ENCODE results near the gene NFS1. TPM values are rescaled to one million over a fixed set of nuclear protein-coding genes. Genes with fewer than 3 reads are reported as not detected.
"Not testable (repeated sequence)": the region's sequence is repeated elsewhere in the genome, so short reads cannot be mapped to it uniquely, and the experiment has no call there.

Gene NFS1
- 26.7 and 29.9 TPM in 2 replicates for total RNA-seq (ENCODE audit: low replicate concordance)
- long read RNA-seq, transcript NFS1-203 (13 exons, 3,012 nt) = major isoform, 37 of 66 reads
- long read RNA-seq, partial matches to known transcripts = 4 of 66 reads
- long read RNA-seq, other reads (novel, unspliced or antisense) = 21 of 66 reads

- peak within 1 kb of the TSS; percentile 92 for H3K4me3 Mint-ChIP-seq
Measured at GRCh38 chr20:35699127-35699956, at the start of gene NFS1, which contains the start of gene ROMO1. TSS of gene NFS1 (minus strand) at chr20:35699352. CDS start at chr20:35699288, 64 bp downstream. TSS of gene ROMO1 (plus strand) at chr20:35699405. CDS start at chr20:35699633, 228 bp downstream.

GRCh38 chr20:35744492-35744841 lies 45.3 kb upstream of the NFS1 start:
- peaks cover 27% of the 10 kb centered on the region for H3K4me1 Mint-ChIP-seq (ENCODE audit: unreplicated experiment)
- H3K27me3 Mint-ChIP-seq; H3K4me3 Mint-ChIP-seq; DNase-seq (ENCODE audit: extremely low spot score, unreplicated experiment); H3K9me3 Mint-ChIP-seq: not testable (repeated sequence)
- peaks cover 21% of the 10 kb centered on the region for H3K36me3 Mint-ChIP-seq
- H3K27ac Mint-ChIP-seq = peak overlapping the region; percentile 99

More at GRCh38 chr20:35699127-35699956, at the start of gene NFS1, which contains the start of gene ROMO1:
- TF ChIP-seq, protein P1, sequence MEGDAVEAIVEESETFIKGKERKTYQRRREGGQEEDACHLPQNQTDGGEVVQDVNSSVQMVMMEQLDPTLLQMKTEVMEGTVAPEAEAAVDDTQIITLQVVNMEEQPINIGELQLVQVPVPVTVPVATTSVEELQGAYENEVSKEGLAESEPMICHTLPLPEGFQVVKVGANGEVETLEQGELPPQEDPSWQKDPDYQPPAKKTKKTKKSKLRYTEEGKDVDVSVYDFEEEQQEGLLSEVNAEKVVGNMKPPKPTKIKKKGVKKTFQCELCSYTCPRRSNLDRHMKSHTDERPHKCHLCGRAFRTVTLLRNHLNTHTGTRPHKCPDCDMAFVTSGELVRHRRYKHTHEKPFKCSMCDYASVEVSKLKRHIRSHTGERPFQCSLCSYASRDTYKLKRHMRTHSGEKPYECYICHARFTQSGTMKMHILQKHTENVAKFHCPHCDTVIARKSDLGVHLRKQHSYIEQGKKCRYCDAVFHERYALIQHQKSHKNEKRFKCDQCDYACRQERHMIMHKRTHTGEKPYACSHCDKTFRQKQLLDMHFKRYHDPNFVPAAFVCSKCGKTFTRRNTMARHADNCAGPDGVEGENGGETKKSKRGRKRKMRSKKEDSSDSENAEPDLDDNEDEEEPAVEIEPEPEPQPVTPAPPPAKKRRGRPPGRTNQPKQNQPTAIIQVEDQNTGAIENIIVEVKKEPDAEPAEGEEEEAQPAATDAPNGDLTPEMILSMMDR (conservative IDR thresholded peaks at IDR 0.05) = peak; percentile 60
- Mint-ChIP-seq H3K4me1 (ENCODE audit: unreplicated experiment) (peaks cover 23% of the 10 kb centered on the region), H3K36me3 (peaks cover 9% of the 10 kb centered on the region), H3K9me3 (no peaks in the 10 kb centered on the region), H3K27me3 (no peaks in the 10 kb centered on the region), H3K27ac (peak within 1 kb of the TSS; percentile 85)
- peak; percentile 93 for DNase-seq (ENCODE audit: extremely low spot score, unreplicated experiment)

DNA sequence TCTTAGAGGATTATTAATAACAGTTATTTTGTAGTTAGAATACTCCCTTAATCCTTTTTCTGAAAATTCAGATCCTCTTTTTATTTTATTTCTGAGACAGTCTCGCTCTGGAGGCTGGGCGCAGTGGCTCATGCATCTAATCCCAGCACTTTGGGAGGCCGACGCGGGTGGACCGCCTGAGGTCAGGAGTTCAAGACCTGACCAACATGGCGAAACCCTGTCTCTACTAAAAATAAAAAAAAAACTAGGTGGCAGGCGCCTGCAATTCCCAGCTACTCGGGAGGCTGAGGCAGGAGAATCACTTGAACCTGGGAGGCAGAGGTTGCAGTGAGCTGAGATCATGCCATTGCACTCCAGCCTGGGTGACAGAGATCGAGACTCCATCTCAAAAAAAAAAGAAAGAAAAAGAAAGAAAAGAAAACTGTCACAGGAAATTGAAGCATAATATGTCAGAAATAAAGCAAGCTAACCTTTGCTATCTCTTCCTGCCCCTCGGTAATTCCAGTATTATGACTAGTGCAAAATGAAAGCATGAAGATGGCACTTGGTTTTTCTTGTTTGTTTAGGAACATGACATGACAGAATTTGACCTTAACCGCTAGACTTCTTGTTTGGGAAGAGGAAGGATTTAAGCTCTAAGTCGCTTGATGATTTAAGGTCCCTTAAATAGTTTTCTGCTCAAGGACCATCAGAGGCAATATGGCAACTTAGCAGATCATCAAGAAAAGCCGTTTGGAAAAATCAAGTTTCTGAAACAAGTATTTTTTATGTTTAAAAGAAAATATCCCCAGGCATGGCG lies 44.7 kb upstream of the NFS1 start:
- Mint-ChIP-seq H3K27ac (peak overlapping the region; percentile 99), H3K4me1 (ENCODE audit: unreplicated experiment) (peaks cover 30% of the 10 kb centered on the region), H3K9me3 (no peaks in the 10 kb centered on the region), H3K36me3 (peaks cover 24% of the 10 kb centered on the region), H3K27me3 (peaks cover 6% of the 10 kb centered on the region), H3K4me3 (peak overlapping the region; percentile 97)
- TF ChIP-seq, protein P1 (conservative IDR thresholded peaks at IDR 0.05) = no peak
- DNase-seq (ENCODE audit: extremely low spot score, unreplicated experiment) = no peak

DNA sequence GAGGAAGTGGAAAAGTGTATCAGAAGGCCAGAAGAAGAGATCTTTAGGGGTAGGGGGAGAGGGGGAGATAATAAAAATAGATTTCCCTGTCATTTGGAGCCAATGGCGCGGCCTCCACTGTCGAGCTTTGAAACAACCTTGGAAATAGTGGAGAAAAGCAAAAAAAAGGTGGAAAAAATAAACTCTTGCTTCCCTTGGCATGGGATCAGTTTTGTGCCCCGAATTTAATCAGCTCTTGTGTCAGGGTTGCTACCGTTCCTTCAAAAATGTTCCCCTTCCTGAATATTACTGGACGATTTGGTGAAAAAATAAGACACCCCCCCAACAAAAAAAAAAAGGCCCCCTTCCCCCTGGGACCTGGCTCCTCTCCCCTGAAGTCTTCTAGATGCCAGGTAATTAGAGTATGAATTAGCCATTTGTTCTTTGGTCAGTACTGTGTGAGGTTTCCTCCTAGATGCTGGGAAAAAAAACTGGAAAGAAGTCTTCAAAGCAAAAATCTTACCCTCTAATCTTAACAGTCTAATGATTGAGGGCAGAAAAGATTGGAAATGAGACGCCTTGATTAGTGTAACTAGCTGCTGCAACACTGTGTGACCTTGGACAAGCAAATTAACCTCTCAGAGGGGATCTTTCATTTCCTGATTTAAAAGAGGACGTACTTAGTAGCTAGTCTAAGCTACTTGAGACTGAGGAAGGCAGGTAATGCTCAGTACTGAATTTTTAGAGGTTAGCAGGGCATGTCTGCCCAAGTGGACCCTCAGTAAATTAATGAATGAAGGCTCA lies 43.8 kb upstream of the NFS1 start:
- Mint-ChIP-seq H3K4me3 (peak overlapping the region; percentile 97), H3K27ac (peak overlapping the region; percentile 99), H3K4me1 (ENCODE audit: unreplicated experiment) (peaks cover 30% of the 10 kb centered on the region), H3K36me3 (peaks cover 33% of the 10 kb centered on the region), H3K27me3 (peaks cover 6% of the 10 kb centered on the region), H3K9me3 (no peaks in the 10 kb centered on the region)
- TF ChIP-seq, protein P1 (conservative IDR thresholded peaks at IDR 0.05) = peak; percentile 11
- no peak for DNase-seq (ENCODE audit: extremely low spot score, unreplicated experiment)

DNA sequence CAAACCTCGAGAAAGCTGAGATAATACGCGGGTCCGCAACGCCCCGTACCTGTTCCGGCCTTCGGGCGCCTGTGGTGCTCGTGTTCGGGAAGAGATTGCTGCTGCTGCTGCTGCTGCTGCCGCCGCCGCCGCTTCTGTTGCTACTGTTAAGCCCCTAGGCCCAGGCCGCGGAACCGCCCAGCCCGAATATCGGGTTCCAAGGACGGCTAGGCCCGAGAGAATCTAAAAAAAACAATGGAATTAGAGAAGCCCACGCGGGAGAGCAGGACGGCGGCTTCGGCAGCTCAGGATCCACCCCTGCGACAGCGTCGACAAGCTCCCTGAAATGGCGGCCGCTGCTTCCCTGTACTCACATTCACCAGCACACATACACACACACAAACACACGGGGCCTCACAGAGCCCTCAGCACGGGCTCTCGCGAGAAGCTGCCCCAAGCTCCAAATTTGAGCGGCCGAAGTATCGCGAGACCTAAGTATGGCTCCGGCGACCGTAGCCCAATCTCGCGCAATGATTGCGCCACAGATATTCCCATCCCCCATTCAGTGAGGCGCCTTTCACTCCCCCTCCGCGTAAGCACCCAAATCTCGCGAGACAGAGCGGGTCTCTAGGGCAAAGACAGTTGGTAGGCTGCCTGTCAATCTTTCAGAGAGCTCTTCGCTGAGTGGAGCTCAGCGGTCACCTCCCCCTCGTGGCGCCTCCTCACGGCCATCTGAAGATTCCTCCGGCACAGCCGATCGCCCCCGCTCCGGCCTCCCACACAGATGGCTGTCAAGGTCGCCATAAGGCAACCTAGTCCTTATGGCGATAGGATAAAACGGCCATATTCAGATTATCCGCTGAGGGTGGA lies 43.0 kb upstream of the NFS1 start, which contains the start of gene RBM39:
TSS of gene RBM39 (minus strand) at position 369 of the 849 bp plus-strand sequence. CDS start 1,386 bp downstream, outside the sequence.
- peak within 1 kb of the TSS; percentile 97 for H3K4me3 Mint-ChIP-seq
- peaks cover 30% of the 10 kb centered on the region for H3K4me1 Mint-ChIP-seq (ENCODE audit: unreplicated experiment)
- no peaks in the 10 kb centered on the region for H3K9me3 Mint-ChIP-seq

More for the DNA sequence above, 43.0 kb upstream of the NFS1 start, which contains the start of gene RBM39:
- TF ChIP-seq, protein P1 (conservative IDR thresholded peaks at IDR 0.05) = peak; percentile 48
- H3K27me3 Mint-ChIP-seq = peaks cover 6% of the 10 kb centered on the region
- peak; percentile 99 for DNase-seq (ENCODE audit: extremely low spot score, unreplicated experiment)
- H3K36me3 Mint-ChIP-seq = peaks cover 33% of the 10 kb centered on the region
- peak within 1 kb of the TSS; percentile 99 for H3K27ac Mint-ChIP-seq

Data from type B pancreatic cell (in vitro differentiated cells).